Measurements from ENCODE around the gene DOK6.

The DOK6 gene

DNA sequence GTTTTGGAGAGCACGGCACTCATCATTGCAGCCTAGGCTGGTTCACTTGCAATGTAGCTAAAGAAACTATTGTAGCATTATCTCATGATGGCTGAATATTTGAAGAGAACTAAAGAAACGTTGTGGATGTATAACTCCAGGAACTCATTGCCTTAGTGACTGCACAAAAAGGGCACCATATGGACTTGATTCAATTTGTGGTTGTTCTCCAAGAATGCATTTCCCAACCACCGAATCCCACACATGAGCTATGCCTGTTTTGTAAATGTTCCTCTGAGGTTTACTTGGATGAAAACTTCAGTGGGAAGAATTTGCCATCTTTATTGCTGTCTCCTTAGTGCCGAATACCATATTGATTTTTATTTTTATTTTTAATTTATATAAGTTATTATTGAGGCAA lies 43.5 kb downstream of the DOK6 start:
- no peak for DNase-seq

DNA sequence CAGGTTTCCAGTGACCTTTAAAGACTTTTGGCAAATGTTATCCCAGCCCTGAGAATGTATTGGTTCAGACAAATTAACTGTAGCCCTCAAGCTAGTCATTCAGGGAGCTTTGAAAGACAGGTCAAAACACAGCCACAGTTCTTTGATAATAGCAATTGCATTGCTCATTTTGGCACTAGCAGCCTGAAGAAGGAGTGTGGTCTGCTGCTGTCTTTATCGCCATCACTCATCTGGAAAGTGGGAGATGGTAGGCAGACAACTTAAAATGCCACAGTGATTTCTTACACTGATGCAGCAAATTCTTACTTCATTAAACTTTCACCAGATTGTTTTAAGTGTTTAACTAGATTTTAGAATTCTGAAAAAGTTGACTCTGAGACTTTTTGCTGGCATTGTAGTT lies 47.2 kb downstream of the DOK6 start:
- no peak for DNase-seq

DNA sequence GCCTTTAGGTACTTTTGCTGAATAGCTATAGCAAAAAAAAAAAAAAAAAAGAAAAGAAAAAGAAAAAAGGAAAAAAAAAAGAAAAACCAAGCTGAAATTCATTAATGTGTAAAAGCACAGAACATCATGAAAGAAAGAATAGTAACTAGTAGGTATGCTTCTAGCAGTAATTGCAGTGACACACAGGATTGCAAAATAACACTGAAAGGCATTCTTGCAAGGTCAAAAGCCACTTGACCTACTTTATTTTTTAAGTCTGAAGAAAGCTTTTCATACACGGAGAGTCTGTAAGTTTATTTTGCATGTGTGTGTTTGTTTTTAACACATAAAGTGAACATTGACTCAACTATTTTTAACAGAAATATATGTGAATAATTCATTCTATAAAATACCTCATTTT lies 54.4 kb downstream of the DOK6 start:
- no peak for DNase-seq

DNA sequence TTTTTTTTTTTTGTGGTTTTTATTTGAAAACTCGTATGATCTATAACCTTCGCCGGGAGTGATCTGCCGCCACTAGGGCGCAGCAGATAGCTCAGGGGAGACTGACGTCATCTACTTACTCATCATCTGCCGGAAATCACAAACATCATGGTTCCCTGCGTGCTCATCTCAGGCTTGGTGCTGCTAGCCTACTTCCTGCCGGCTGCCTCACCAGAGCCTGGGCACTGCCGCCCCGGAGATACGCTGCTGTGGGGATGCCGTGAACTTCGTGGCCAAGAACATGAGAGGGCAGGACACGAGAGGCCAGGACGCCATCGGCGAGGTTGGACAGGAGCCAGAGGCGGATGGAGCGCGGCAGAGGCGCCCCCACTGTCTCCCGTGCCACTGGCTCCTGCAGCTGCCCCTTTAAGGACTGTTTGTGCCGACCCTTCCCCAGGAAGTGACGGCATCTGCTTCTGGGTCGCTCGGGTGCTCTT lies 68.8 kb downstream of the DOK6 start:
- DNase-seq: peak in 4 of 5 experiments; percentile 6 to 72 (median 22)

DNA sequence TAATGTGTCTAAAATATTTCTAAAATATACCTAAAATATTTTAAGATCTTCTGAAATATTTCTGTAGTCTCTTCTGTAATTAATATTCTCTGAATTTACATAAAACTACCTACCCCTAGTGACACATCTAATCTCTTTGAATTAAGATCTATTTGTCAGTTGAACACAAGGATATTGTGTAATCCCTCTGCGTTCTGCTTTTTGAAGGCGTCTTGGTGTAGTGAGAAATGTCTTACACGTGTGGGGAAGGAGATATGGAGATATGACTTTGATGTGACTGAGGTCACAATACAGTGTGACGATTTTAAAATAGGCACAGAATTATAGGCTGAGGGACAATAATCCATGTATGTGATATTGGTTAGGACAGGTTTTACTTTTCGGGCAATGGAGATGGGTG lies 79.8 kb downstream of the DOK6 start:
- no peak for DNase-seq

DNA sequence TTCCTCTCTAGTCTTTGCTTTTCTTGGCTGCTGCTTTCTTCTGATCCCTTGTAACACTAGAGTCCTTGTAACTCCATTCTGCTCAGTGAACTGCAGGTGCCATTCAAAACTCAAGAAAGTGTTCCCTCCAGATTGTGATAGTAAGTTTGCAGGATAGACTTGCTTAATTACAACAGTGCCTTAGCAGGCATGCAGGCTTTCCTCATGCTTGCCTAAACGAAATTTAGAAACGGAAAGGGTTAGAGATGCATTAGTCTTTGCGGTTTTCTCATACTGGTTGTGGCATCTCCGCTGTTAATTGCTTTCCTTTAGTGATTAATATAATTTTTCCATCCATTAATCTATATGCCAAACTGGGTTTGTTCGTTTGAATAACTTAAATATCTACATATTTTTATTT lies 82.9 kb downstream of the DOK6 start:
- DNase-seq: no peak

DNA sequence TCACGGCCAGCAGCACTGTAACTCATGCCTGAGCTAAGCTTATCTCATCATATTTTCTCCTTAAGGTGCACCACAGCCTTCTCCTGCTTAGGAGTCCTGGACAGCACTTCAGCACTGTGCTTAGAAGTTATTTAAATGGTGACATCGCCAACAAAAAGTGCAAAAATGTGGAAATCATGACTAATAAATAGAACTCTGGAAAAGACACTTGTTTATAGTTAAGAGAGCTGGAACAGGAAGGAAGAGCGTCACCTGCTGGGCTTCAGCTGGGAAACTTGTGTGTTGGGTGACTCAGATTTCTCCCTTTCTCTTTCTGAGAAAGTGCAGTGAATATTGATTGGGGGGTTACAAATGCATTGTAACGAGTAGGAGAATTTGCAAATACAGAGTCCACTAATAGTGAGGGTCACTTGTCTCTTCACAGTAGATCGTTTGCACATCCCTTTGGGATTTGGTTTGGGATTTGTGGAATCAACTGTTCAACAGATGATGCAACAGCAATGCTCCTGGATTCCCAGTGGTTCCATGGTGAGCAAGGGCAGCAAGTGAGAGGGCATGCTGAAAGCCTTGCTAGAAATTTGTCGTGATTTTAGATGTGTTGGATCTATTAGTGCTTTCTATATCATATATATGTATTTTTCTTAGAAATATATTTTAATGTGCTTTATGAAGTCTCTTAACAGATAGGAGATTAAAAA lies 84.2 kb downstream of the DOK6 start:
- DNase-seq: no peak

DNA sequence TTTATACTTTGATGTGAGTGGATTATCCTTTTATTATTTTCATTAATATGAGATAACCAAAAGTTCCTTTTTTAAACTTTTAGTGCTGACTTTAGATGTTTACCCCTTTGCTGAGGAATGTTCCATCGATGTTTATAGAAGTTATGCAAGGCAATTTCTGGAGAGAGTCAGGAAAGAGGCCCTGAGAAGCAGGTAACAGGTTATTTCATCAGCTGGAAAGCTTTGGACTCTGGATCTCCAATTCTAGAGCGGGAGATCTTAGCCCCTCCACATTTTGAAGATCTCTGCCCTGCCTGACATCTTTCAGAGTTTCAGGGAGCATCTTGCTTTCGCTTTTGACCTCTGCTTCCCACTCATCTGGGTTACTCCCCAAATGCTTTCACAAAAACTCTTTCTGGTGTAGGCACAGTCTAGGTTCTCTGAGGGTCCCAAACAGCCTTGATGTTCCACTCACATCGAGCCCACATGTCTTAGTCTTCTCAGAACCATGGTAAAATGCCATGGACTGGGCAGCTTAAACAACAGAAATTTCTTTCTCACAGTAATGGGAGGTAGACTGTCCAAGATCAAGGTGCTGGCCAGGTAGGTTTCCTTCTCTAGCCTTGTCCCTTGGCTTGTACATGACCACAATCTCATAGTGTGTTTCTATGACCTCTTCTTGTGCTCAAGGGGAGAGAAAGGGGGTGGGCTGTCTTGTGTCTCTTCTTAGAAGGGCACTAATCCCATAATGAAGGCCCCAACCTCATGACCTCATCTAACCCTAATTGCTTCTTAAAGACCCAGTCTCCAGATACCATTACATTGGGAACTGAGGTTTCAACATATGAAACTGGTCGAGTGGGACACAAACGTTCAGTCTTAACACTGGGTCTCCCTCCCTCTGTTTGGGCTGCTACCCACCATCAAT lies 87.1 kb downstream of the DOK6 start:
- DNase-seq: no peak

DNA sequence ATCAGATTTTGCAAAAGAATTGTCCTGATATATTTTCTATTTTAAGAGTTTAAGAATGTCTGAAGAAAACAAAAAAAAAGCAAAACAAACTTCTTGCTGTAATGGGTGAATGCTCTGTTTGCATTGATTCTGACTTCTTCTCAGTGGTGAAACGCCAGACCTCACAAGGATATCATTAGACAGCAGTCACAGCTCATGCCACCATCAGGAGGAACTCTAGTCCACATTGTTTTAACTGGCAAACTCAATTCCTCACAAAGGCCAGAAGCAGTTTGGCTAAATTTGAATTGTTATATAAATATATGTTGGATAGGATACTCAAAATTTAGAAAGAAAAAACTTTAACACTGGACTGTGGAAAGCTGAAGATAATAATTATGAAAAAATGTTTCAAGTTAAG lies 89.4 kb downstream of the DOK6 start:
- DNase-seq: no peak

DNA sequence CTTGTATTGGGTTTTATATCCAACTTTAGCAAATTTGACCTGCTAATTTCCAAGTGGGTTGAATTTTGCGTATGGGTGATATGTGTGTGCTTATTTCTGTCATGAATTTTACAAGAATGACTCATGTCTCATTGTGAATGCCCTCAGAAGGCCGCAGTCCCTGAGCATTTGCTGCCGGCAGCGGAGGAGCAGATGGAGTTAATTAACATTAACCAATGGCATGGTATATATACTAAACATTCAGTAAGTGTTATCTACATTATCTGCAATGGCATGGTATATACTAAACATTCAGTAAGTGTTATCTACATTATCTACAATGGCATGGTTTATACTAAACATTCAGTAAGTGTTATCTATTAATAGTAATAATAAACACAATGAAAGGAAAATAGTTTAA lies 90.1 kb downstream of the DOK6 start:
- no peak for DNase-seq

DNA sequence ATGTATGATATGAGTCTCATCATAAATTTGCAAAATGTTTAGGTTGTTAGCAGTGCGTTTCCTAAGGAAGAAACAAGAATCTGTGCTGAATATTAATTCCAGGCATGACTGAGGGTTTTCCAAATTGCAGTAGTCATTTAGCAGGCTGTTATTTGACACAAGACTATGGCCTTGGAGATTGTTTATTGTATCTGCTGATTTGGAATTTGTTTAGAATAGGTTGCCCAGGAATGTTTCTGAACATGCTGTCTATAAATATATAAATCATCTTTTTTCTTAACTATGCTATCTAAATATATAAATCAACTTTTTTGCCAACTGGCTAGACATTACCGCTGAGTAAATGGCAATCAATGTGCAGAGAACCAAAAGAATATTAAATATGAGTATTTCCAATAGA lies 90.9 kb downstream of the DOK6 start:
- DNase-seq: no peak

DNA sequence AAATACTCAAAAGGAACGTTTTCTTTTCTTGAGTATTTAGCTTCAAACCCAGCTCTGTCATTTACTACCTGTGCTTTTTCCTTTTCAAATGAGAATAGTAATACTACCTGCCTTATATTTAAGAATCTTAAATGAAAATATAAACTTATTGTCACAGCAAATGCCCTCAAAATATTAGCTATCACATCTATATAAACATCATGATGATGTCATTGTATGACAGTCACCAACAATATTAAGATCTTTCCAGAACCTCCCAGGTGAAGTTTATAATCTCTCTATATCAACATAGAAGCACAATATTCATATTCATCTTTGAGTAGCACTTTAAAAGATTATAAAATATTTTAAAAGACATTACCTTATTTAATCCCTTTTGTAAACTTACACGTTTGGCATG lies 92.2 kb downstream of the DOK6 start:
- no peak for DNase-seq

DNA sequence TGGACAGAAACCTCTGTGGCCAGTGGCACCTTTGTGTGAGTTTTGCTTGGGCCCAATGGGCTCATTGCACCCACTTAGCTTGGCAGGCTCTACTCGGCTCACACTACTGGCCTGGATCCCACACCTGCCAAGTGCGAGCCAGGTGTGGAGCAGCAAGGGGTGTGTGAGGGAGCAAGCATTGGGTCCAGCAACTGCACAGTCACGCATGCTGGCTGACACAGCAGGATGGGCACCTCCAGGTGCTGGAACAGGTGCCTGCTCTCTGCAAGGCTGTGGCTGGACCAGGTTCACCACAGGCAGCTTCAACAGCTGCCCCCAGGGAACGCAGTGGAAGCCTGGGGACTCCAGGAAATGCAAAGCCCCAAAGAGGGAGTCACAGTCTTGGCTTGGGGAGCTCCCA lies 94.2 kb downstream of the DOK6 start:
- DNase-seq: no peak

DNA sequence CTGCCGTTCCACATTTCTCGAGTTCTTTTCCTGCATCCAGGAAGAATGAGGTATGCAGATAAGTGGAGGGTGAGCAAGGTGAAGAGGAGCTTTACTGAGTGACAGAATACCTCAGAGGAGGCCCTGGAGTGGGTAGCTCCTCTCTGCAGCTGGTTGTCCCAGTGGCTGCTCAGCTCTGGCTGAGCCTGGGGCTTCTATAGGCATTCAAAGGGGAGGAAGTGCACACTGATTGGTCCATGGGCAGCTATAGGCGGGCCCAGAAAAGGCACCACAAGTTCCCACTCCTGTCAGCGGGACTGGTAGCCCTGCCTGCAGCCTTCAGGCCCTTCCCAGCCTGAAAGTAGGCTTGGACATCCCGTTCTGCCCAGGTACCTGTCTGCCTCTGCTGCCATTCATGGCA lies 94.7 kb downstream of the DOK6 start:
- DNase-seq: no peak

DNA sequence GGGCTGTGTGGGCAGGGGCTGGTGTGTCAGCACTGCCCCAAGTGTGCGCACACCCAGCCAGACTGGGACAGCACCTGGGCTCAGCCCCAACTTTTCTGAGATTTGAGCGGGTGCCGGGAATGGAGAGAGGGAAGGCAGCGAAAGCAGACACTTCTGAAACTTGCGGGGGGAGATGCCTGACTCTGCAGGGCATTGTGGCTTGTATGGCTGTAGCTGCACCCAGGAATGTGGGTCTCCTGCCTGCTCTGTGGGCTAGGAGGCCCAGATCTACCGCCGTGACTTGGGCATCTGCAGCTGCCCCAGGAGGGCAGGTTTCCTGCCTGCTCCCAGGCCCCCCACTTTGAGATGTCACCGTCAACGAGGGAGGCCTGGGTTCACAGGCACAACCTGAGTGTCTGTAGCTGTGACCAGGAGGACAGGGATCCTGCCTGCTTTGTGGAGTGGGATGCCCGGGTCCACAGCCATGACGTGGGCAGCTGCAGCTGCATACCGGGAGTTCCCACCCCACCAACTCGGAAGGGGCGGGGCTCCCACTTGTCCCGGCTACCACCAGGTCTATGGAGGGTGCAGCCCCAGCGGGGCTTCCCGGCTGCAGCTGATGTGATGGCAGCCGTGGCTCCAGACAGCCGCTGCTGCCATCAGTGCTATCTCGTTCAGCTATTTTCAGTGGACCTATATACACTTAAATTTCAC lies 95.3 kb downstream of the DOK6 start:
- no peak for DNase-seq

DNA sequence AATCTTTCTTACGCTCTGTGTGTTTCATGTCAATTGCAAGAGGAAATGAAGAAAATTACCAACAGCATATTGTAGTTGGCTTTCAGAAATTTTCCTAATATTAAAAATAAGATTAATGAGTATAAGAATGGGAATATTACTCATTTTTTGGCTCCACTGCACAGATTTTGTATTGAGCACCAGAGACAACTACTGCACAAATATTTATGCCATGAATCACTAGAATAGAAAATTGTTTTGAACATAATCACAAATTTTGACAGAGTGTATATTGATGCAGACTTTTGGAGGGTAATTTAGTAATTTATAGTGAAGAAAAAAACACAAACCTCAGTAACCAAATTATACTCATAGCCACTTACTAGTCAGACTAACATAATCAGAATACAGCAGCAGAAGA lies 118.3 kb downstream of the DOK6 start:
- DNase-seq: no peak

DNA sequence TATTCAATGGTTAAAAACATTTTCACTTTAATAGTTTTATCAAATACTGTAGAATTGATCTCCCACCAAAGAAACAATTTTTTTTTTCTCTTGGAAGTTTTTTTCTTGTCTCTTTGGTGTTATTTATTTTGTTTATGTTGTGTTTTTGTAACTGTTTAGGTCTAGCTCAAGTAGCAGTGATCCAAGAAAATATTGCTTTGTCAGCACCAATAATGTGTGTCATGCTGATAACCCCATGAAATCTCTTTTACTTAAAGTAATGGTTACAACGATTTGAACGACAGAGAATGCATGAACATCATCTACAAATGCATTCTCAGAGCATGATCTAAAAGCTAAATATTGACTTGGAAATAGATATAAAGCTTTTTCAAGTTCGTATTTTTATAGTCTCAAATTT lies 122.9 kb downstream of the DOK6 start:
- DNase-seq: no peak

DNA sequence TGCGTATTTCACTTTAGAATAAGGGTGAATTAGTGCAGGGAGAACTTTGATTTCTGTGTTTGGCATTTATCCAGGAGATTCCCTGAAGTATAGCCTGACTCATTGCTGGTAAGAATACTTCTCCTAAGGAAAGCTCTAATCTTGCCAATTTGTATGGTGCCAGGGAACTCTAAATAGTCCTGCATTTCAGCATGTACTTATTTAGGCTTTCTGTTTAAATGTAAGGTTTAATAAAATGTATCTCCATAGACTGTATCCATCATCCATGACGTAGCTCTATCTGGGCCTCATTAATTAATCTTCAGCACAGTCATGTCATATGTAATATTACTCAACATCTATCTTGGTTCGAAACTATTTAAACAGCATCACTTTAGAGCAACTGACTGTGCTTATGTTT lies 127.7 kb downstream of the DOK6 start:
- no peak for DNase-seq

DNA sequence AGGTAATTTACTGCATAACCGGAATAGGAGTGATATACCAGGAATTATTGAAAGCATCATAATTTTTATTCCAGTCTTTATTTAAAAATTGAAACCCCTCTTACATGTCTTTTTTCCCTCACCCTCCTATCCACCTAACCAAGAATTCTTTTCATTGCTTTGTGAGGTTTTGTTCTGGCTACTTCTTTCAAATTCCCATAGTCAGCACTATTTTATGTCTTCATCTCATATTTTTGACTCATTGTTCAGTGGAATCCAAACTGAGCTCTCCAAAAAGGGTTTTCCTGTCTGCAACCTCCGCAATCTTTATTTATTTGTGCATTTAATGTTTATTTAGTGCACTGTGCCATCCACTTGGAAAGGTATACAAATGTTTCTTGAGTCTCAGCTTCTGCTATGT lies 128.5 kb downstream of the DOK6 start:
- no peak for DNase-seq

DNA sequence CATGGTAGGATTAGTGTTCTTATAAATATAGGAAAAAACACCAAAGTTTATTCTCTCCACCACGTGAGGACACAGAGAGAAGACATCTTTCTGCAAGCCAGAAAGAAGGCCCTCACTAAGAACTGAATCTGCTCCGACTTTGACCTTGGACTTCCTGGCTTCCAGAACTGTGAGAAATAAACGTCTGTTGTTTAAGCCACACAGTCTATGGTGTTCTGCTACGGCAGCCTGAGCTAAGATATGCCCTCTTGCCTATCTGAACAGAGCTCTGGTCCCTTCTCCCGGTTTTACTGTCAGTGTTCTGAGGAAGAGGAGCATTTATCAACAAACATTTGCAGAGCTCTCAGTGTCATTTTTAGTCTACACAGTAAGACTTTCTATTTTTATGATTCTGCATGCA lies 131.3 kb downstream of the DOK6 start:
- no peak for DNase-seq

DNA sequence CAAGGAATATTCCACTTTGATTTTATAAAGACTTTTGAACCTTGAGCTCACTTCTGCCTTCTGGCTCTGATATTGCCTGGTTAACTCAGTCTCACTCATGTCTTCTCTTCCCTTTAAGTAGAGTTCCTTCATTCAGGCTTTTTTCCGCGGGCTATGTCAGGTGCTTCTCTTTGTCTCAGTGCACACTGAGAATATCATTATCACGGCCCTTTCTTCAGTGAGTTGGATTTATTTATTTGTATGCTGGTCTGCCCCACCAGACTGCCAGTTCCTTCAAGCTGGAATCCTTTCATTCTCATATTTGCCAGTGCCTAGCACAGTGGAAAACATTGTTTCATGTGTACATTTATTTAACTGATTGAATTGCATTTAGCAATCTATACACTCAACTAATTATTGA lies 136.5 kb downstream of the DOK6 start:
- DNase-seq: no peak

DNA sequence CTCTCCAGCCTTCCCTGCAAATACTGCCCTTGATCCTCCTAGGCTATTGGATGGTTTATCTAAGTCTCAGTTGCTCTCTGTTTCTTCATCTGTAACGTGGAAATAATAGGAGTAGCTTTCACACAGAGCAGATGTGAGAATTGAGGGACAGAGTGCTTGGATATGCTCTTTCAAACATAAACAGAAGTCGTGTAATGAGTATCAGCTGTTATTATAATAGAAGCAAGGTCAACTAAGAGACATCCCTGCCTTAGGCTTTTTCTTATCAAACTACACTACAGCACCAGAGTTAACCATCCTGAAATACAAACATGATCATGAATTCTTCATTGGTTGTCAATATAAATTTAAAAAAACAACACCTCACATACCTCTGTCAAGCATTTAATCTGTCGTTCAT lies 138.2 kb downstream of the DOK6 start:
- no peak for DNase-seq

DNA sequence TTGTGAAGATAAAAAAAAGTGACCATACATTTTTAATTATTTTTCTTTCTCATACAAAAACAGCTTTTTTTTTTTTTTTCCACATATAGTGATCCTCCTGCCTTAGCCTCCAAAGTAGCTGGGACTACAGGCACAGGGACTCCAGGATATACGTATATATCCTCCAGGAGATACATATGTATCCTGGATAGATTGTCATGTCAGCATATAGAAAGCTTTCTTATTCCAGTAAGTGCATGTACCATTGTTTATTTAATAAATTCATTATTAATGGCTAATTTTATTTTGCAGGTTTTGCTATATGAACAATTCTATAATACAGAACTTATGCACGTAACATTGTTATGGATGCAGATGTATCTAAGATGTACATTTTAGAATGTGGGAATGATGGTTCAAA lies 138.7 kb downstream of the DOK6 start:
- DNase-seq: no peak

DNA sequence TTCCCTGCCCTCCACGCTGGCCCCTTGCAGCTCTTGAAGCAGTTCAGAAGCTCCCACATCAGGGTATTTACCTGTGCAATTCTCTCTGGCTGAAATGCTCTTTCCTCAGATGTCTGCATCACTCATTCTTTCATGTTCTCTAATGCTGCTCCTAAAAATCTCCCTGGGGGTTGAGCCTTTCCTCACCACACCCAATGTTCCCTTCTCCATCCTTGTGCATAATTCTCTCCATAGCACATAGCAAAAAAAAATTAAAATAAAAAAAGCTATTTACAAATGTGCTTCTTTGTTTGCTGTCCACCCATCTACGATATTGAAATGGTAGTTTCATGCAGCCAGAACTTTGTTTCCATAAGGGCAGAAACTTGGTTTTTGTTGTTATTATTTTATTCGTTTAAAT lies 155.5 kb downstream of the DOK6 start:
- no peak for DNase-seq
